AG08395 (cell line): ENCODE measurements around the gene ABI3BP.

ENCODE experiments used
- DNase-seq: peaks from one replicate; pipeline ENCODE4 v3.0.0; 2012; ENCODE audit warnings: mixed read lengths, low spot score

Gene ABI3BP

GRCh38 chr3:100836661-100837060, 156.6 kb downstream of the ABI3BP start:
- no peak for DNase-seq

GRCh38 chr3:100834332-100834731, 158.9 kb downstream of the ABI3BP start:
- no peak for DNase-seq

- no peak for DNase-seq
These were observed 159.7 kb downstream of the ABI3BP start for GRCh38 chr3:100833483-100833882.

GRCh38 chr3:100831629-100832028, 161.6 kb downstream of the ABI3BP start:
- no peak for DNase-seq

- no peak for DNase-seq
These were observed 162.3 kb downstream of the ABI3BP start for GRCh38 chr3:100830931-100831330.

- DNase-seq, result no peak
These were observed 167.6 kb downstream of the ABI3BP start for GRCh38 chr3:100825574-100825973.

GRCh38 chr3:100815583-100815982, 177.6 kb downstream of the ABI3BP start:
- no peak for DNase-seq

GRCh38 chr3:100813828-100814227, 179.4 kb downstream of the ABI3BP start:
- no peak for DNase-seq

GRCh38 chr3:100811779-100812507, 181.3 kb downstream of the ABI3BP start:
- DNase-seq, result no peak

GRCh38 chr3:100810671-100811070, 182.6 kb downstream of the ABI3BP start:
- peak; percentile 58 for DNase-seq

- DNase-seq, result no peak
These were observed 188.6 kb downstream of the ABI3BP start for GRCh38 chr3:100804631-100805030.

- no peak for DNase-seq
These were observed 189.5 kb downstream of the ABI3BP start for GRCh38 chr3:100803711-100804110.

- no peak for DNase-seq
These were observed 191.1 kb downstream of the ABI3BP start for GRCh38 chr3:100802126-100802525.

- no peak for DNase-seq
These were observed 195.2 kb downstream of the ABI3BP start for GRCh38 chr3:100798012-100798411.

- DNase-seq, result peak; percentile 25
These were observed 196.7 kb downstream of the ABI3BP start for GRCh38 chr3:100796556-100796955.

GRCh38 chr3:100789579-100789978, 203.6 kb downstream of the ABI3BP start:
- no peak for DNase-seq

GRCh38 chr3:100783619-100784018, 209.6 kb downstream of the ABI3BP start:
- no peak for DNase-seq

- DNase-seq, result peak; percentile 20
These were observed 210.3 kb downstream of the ABI3BP start for GRCh38 chr3:100782906-100783305.

GRCh38 chr3:100782348-100782747, 210.9 kb downstream of the ABI3BP start:
- DNase-seq, result no peak

GRCh38 chr3:100781301-100781700, 211.9 kb downstream of the ABI3BP start:
- peak; percentile 28 for DNase-seq

GRCh38 chr3:100780071-100780622, 213.1 kb downstream of the ABI3BP start:
- DNase-seq, result no peak

GRCh38 chr3:100779480-100779879, 213.7 kb downstream of the ABI3BP start:
- DNase-seq, result no peak

- DNase-seq, result peak; percentile 60
These were observed 215.9 kb downstream of the ABI3BP start for GRCh38 chr3:100777271-100777670.

- no peak for DNase-seq
These were observed 216.5 kb downstream of the ABI3BP start for GRCh38 chr3:100776746-100777145.
